Erythroblast (primary cell): ENCODE results near the gene SLC1A6.

Source experiments
- GATA1 ChIP-seq: IDR thresholded peaks from 2 replicates; pipeline ENCODE4 v1.6.1; 2011; ENCODE audit warnings: low read depth, mild to moderate bottlenecking, control low read depth, low read length, moderate library complexity
- POLR2A ChIP-seq: IDR thresholded peaks from 2 replicates; pipeline ENCODE4 v1.6.1; 2011; ENCODE audit warnings: mild to moderate bottlenecking, low read length

DNA sequence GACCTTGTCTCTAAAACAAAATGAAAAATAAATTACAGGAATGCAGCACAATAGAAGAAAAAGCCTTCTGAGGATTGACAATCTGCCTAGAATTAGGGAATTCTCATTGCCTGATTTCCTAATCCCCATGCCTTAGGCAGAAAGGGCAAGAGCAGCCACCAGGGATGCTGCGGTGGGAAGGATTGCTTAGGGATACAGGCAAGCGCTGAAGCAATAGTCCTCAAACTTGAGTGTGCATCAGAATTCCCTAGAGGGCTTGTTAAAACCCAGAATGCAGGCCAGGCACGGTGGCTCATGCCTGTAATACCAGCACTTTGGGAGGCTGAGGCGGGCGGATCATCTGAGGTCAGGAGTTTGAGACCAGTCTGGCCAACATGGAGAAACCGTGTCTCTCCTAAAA, 39.4 kb downstream of the SLC1A6 start:
- TF ChIP-seq POLR2A (no peak), GATA1 (no peak)
